TTC549 (cell line): ENCODE data around the gene BMP8A.
"Not testable (repeated sequence)": the region's sequence is repeated elsewhere in the genome, so short reads cannot be mapped to it uniquely, and the experiment has no call there.

Source experiments
- FAIRE-seq: peaks from 2 replicates; lab custom pipeline; 2012; peaks lifted over from hg19 to GRCh38; lab: Jason Lieb, UNC

BMP8A gene

GRCh38 chr1:39507230-39507928, 15.9 kb downstream of the BMP8A start:
- FAIRE-seq = no peak

GRCh38 chr1:39508266-39508665, 16.8 kb downstream of the BMP8A start:
- no peak for FAIRE-seq

- no peak for FAIRE-seq
These were observed 17.4 kb downstream of the BMP8A start for GRCh38 chr1:39508857-39509305.

- FAIRE-seq = no peak
These were observed 18.0 kb downstream of the BMP8A start for GRCh38 chr1:39509360-39510009.

- not testable (repeated sequence) for FAIRE-seq
These were observed 19.2 kb downstream of the BMP8A start for GRCh38 chr1:39510570-39511186.

GRCh38 chr1:39511477-39511876, 20.0 kb downstream of the BMP8A start:
- FAIRE-seq = not testable (repeated sequence)

GRCh38 chr1:39512234-39512847, 20.9 kb downstream of the BMP8A start:
- not testable (repeated sequence) for FAIRE-seq

- not testable (repeated sequence) for FAIRE-seq
These were observed 23.3 kb downstream of the BMP8A start for GRCh38 chr1:39514710-39515124.

- FAIRE-seq = not testable (repeated sequence)
These were observed 24.0 kb downstream of the BMP8A start for GRCh38 chr1:39515131-39516086.

GRCh38 chr1:39516841-39517240, 25.4 kb downstream of the BMP8A start:
- not testable (repeated sequence) for FAIRE-seq

GRCh38 chr1:39517936-39518335, 26.5 kb downstream of the BMP8A start:
- not testable (repeated sequence) for FAIRE-seq

GRCh38 chr1:39519376-39519775, 27.9 kb downstream of the BMP8A start:
- not testable (repeated sequence) for FAIRE-seq

- FAIRE-seq = not testable (repeated sequence)
These were observed 30.8 kb downstream of the BMP8A start for GRCh38 chr1:39522221-39522620.

- no peak for FAIRE-seq
These were observed 31.5 kb downstream of the BMP8A start for GRCh38 chr1:39522661-39523567.

GRCh38 chr1:39524171-39524570, 32.7 kb downstream of the BMP8A start:
- no peak for FAIRE-seq

GRCh38 chr1:39524591-39525365, 33.3 kb downstream of the BMP8A start:
- no peak for FAIRE-seq

- FAIRE-seq = no peak
These were observed 34.1 kb downstream of the BMP8A start for GRCh38 chr1:39525366-39526165.

GRCh38 chr1:39526466-39527189, 35.2 kb downstream of the BMP8A start:
- FAIRE-seq = no peak
